ENCODE data around the gene PRR32. TPM values are rescaled to one million over a fixed set of nuclear protein-coding genes. Genes with fewer than 3 reads are reported as not detected.

Gene PRR32
- not detected in 2 replicates for total RNA-seq

GRCh38 chrX:126819429-126819828 is at the start of gene PRR32:
PRR32 (plus strand) TSS chrX:126819729; CDS start chrX:126819844, 115 bp downstream.

